Measurements from ENCODE around the gene SLC22A1. TPM values are rescaled to one million over a fixed set of nuclear protein-coding genes. Genes with fewer than 3 reads are reported as not detected.
"Not testable (repeated sequence)": the region's sequence is repeated elsewhere in the genome, so short reads cannot be mapped to it uniquely, and the experiment has no call there.

SLC22A1 gene
- total RNA-seq, 1 donor from 2014 or later, result 1.2 TPM

DNA sequence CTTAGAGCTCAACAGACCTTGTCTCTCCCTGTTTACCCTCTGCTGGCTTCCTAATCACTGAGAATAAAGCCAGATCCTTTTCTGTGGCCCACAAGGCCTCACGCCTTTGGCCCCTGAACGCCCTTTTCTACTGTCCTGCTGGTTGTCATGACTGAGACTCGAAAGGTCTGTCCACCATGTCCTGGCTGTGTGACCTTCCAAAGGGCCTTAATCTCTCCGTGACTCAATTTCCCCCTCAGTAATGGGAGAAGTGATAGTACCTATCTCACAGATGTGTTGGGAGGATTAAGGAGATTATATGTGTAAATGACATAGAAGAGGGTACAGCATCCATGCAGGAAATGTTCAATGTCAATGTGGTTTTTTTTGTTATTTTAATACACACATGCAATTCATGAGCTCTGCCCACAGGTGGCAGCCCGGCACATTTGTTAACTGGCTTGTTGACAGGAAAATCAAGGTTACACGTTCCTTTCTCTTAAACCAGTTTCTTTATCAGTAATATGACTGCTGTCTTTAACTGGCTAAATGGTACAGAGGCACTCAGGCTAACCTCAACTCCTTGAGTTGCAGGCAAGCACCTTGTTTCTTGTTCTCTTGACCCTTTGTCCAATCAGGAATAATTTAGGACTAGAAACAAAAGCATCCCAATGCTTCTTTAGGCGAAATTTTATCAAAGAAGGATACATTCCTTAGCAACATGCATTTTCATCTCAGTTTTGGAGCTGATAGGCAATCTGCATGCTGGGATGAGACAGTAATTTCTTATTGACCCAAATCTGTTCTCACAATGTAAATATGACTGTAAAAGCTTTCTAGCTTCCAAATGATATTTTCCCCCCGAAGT lies 16.6 kb downstream of the SLC22A1 start:
- peak; percentile 70 for DNase-seq (ENCODE audit: low spot score)

DNA sequence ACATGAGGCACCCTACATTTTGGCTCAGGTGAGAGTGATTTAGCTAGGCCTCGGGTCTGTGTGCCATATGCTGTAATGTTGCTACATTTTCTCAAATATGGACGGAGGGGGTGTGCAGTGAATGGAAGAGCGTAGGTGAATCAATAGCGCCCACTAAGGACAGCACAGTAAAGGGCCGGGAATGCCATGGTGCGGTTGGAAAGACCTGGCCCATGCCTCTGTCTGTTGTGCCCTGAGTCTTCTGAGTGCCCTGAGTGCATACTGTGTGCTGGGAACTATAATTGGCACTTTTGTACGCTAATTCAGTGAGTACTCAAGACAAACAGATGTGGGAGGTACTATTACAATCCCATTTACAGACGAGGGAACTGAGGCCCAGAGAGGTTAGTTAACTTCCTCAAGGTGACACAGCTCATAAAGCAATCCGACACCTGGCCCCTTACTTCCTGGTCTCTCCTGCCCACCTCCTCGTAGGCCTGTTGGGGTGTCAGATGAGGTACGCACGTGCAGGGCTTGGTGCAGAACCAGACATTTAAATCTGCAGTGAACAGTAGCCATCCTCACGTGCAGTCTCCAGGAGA lies 17.3 kb downstream of the SLC22A1 start:
- no peak for DNase-seq (ENCODE audit: low spot score)

DNA sequence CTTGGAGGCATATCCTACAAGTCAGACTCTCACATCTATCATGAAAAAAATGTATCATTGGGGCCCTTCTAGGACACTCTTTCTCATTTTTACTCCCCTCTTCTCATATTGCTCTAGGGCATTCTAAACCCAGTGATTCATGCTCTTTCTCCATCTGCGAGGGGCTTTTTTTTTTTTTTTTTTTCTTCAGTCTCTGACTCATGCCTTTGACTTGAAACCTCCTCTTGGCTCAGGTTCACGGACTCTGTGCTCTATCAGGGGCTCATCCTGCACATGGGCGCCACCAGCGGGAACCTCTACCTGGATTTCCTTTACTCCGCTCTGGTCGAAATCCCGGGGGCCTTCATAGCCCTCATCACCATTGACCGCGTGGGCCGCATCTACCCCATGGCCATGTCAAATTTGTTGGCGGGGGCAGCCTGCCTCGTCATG lies 17.8 kb downstream of the SLC22A1 start:
- DNase-seq (ENCODE audit: low spot score), result no peak

DNA sequence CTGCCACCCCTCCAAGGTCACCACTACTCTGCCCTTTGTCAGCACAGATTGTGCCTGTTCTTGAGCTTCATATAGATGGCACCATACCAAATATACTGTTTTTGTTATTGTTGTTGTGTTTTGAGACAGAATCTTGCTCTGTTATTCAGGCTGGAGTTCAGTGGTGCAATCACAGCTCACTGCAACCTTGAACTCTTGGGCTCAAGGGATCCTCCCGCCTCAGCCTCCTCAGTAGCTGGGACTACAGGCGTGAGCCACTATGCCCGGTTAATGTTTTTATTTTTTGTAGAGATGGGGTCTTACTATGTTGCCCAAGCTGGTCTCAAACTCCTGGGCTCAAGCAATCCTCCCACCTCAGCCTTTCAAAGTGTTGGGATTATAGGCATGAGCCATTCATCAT lies 18.9 kb downstream of the SLC22A1 start:
- DNase-seq (ENCODE audit: low spot score), result not testable (repeated sequence)

DNA sequence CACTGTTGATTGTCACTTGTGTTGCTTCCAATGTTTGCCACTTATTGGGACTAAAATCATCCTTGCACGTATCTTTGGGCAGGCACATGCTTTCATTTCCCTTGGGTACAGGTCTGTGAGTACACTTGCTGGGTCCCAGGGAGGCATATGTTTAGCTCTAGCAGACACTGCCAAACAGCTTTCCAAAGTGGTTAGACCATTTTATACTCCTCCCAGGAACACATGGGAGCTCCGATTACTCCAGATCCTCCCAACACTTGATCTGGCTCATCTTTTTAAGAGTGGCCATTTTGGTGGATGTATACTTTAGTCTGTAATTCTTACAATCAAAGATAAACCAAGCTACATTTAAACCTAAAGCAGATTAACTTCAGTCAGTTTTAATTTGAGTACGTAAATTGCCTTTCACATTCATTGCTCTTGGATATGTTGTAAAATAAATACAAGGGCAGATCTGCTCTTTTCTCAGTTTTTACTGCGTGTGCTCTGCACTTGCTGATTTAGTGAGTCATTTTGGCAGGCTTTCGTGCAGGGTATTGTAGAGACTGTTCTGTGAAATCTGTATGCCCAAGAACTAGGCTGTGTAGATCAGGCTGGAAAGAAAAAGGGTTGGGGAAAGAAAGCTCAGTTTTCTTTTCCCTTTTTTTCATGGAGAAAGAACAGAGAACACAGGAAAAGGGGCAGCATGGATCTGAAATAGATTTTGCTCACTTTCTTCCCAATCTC lies 19.5 kb downstream of the SLC22A1 start:
- no peak for DNase-seq (ENCODE audit: low spot score)

DNA sequence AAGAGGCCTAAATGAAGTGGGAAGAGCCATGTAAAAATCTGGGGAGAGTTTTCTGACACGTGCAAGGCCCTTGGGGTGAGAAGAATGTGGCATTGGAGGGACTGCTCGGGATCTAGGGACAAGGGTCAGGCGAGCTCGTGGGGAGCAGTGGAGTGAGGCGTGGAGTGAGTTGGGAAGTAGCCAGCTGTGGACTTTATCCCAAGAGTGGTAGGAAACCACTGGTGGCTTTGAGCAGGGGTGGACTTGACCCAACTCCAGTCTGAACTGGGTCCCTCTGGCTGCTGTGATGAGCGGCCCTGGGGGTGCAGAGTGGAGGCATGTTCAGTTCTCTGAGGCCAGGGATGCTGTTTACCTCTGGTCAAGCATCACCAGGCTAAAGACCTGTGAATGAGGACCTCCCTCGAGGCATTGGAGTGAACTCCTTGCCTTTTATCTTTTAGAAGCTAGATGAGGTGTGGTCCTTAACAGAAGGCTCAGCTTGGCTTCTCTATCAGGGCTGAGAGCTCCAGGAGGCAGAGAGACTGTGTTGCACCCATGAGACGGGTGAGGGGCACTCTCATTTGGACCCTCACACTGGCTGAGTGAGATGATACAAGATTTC lies 20.6 kb downstream of the SLC22A1 start:
- DNase-seq (ENCODE audit: low spot score), result no peak

DNA sequence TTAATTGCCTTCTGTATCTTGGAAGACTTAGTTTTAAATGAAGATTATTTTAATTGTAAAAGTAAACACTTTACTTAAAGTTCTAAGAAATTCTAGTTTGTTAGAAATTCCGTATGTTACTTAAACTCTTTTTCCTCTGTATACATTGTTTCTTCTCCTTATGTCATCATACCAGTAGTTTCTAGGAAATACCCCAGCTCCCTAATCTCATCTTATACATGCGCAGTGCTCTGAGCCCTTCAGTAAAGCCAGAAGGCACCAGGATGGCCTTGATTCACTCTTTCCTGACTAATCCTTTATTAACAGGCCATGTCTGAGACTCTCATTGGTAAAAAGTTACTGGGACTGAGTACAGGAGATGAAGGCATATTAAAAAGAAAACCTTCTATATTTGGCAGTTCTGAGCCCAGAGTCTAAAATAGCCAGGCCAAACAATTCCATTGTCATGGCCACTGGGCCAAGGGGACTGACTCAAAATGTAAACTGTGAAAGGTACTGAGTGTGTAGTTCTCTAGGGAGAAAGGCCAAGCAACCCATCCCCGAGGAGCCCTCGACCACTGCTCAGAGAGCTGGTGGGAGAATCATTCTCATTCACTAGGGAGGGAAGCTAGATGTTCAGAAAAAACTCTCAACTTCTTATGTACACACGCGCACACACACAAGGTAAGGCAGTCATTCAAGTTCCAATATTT lies 25.0 kb downstream of the SLC22A1 start:
- DNase-seq (ENCODE audit: low spot score), result no peak

DNA sequence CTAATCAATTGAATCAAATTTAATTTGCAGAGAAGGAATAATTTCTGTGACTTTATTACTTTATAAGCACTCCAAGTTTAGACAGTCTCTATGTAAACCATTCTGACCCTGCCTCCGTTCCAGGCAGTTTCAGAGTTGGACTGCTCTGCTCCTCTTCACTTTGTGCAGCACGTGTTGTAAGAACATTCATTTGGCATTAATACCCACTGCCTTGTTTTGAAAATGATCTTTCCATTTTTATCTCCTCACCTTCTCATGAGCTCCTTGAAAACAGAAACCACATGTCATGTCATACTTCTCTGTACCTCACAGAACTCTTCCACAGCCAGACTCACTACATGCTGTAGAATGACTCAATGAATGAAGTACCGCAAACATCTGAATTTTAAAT lies 25.5 kb downstream of the SLC22A1 start:
- no peak for DNase-seq (ENCODE audit: low spot score)

DNA sequence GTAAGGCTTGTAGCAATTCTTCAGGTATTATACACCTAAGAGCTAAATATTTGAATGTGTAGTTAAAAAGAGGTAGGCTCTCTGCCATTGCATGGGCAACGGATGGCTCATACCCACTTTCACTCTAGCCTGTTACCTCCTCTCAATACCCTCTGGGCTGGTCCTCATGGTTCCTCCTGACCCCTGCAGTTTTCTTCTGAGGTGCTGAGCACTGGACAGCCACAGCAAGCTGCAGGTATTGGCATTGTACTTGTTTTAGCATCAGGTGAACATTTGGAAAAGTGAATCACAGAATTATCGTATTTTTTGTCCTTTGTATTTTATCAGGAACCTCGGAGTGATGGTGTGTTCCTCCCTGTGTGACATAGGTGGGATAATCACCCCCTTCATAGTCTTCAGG lies 32.9 kb downstream of the SLC22A1 start:
- DNase-seq (ENCODE audit: low spot score), result no peak

DNA sequence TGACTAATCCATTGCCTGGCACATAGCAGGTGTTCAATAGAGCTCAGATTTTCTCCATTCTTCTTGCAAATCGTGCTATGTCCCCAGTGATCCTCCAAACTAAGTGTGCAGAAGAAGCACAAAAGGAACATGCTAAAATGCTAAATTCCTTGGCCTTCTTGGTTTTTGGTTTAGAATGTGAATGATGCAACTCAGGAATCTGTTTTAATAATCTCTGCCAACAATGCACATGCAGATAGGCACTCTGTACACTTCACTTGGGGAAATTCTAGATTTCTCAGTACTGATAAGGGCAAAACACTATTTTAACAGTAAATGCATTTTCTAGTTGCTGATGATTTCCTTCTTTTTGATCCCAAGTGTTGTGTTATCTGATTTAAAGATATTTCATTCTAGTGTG lies 35.2 kb downstream of the SLC22A1 start:
- DNase-seq (ENCODE audit: low spot score), result no peak

DNA sequence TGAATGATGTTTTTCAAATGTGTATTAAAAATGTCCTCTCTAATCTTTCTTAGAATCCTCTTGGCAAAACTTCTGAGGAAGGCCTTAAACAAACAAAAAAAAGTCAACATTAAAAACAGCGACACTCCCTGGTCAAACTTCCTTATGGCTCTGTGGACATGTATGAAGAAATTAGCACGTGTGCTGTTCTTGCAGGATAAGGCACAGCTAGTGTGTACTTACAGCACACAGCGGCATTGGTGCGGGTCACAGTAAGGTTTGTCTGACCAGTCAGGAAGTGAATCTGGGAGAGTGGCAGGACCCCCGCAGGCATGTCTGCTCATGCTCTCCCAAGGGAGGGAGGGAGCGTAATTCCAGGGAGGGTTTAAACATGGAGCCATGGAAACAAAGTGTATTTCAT lies 38.8 kb downstream of the SLC22A1 start:
- DNase-seq (ENCODE audit: low spot score), result peak; percentile 61

DNA sequence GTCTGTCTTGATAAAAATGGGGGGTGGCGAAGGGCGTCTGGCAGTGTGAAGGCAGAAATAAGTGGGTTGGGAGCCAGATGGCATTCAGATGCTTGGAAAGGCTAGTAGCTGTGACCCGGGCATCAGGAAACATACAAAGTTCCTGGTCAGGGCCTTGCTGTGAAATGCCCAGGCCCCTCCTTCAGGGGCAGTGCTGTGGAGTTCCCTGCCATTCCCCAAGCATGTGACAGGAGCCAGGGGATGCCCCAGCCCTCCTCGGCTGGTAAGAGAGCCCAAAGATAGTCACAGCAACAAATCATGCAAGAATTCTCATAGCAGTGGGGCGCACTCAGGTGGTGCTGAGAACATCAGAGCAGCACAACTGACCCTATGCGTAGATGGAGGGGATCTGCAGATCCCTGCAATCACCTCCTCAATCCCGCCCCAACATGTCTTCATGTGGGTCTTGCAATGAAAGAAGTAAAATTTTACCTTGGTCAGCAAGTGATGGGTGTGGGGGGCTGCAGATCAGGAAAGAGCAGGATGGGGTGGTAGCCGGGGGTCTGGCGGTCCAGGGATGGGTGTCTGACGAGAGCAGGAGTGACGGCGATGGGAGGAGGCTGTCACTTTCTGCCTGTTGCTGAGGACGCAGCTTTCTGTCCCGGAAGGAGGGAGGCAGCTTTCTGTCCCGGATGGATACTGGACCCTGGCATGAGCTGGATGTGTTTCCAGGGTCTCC lies 39.5 kb downstream of the SLC22A1 start:
- no peak for DNase-seq (ENCODE audit: low spot score)

DNA sequence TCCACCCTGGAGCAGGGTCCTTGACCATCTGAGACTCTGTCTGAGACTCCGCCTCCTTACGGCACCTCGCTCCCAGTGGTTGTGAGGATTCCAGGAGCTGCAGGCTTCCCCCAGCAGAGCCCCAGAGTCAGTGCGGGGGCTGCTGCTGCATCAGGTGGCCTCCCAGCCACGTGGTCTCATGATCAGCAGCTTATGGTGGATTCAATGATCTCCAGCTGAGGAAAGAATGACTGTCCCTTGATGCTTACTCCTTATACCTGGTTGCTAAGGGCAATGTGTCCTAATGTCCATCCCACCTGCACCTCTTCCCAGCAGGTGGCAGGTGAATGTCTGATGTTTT lies 40.0 kb downstream of the SLC22A1 start:
- no peak for DNase-seq (ENCODE audit: low spot score)

DNA sequence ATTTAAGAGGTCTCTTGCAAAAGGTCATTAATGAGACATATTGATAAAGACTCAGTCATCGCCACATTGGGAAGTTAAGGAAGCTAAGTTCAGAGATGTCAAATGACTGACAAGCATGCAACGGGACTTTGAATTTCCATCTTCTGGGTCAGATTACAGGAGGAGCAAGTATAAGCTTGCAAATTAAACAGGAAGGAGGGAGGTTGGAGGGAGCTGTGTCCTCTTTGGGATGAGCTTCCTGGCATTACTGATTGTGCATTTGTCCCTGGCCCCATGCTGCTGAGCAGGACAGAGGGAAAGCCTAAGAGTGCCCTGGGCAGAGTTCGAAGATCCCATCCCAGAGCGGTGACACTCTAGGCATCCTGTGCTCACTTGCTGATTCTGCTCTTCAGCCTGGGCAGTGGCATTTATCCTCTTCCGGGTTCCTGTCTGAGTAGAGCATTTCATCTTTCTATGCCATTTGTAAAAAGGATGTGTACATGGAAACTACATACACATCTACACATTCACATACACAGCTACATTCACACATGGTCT lies 40.5 kb downstream of the SLC22A1 start:
- DNase-seq (ENCODE audit: low spot score), result no peak

DNA sequence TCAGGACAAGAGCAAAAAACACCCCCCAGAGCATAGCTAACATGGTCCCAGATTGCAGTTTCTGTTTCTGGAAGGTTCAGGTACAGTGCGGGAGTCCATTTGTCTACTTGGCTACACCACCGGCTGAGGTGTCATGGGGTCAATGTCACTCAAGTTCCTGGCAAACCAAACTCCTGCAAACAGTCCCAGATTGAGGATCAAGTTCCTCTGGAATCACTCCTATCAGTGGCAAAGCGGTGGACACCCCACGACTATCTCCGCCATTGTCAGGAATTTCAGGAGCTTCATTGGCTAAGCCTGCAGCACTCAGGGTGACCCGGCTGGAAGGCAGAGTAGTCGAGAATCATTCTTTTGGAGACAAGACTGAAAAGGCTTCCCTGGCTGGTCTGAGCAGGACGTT lies 41.8 kb downstream of the SLC22A1 start:
- no peak for DNase-seq (ENCODE audit: low spot score)

DNA sequence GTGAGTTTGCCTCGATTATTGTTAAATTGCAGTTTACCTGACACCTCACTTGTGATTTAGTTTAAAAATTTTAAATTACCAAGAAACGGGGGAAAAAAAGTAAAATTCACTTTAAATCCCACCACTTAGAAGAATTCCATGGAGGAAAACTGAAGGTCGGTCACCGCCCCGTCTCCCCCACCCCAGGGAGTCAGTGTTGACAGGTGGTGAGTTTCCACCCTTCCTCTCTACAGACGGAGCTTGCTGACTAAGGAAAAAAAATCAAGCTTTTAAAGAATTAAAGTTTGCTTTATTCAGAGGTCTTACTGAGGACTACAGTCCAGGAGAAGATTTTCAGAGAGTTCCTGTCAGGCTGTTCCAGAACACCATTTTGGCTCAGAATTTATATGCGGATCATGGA lies 42.3 kb downstream of the SLC22A1 start:
- DNase-seq (ENCODE audit: low spot score), result no peak

DNA sequence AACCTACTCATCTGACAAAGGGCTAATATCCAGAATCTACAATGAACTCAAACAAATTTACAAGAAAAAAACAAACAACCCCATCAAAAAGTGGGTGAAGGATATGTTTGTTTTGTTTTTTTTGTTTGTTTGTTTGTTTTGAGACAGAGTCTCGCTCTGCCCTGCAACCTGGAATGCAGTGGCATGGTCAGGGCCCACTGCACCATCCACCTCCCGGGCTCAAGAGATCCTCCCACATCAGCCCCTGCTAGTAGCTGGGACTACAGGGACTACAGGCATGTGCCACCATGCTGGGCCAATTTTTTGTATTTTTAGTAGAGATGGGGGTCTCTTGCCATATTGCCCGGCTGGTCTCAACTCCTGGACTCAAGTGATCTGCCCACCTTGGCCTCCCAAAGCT lies 44.3 kb downstream of the SLC22A1 start:
- DNase-seq (ENCODE audit: low spot score), result not testable (repeated sequence)

DNA sequence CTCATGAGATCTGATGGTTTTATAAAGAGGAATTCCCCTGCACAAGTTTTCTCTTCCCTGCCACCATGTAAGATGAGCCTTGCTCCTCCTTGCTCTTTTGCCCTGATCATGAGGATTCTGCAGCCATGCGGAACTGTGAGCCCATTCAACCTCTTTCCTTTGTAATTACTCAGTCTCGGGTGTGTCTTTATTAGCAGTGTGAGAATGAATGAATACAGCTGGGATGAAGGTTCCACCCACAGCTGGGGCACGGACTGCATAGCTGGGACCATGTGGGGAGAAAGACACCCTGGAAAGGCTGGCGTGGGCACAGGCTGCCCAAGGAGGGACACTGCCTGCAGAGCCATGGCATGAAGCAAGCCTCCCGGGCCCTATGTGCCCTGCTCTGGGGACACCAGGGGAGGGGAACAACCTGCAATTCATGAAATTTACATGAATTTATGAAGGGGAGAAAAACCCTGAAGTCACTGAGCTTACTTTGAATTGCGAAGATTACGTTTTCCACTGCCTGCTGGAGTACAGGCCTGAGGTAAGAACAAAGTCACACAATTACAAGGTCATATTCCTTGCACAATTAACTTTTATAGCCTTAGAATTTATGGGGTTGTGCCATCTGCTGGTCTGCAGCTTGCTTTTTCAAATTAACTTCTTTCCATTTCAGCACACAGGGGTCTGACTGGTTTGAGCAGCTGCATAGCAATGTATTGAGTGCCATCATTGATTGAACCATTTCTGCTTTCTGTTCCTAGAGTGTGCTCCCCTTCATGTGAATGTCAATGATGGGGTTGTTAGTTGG lies 46.2 kb downstream of the SLC22A1 start:
- no peak for DNase-seq (ENCODE audit: low spot score)

DNA sequence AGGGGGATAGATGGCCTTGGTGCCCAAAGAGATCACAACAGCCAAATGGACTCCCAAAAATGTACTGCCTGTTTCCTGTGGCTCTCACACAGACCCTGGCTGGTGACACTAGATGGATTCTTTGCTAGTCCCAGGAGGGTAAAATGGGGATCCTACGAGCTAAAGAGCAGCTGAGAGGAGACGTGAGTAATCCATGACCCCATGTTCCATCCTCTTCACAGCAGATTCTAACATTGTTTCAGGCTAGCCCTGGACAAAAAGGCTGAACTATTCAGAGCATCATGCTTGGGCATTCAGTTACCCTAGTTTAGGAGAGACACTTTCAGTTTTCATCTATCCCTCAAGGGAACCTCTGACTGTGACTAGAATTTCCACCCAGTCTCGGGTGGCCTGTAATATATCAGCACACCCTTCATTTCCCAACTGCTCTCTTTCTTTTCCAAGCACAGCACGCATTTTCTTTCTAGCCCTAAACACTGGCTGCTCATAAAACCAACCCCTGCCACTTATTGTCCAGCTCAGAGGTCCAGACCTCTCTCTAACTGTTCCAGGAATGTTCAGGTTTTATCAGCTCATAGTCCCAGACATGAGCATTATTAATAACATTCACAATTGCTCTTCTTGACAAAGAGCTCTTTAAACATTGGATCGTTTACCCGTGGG lies 48.5 kb downstream of the SLC22A1 start:
- DNase-seq (ENCODE audit: low spot score), result no peak

DNA sequence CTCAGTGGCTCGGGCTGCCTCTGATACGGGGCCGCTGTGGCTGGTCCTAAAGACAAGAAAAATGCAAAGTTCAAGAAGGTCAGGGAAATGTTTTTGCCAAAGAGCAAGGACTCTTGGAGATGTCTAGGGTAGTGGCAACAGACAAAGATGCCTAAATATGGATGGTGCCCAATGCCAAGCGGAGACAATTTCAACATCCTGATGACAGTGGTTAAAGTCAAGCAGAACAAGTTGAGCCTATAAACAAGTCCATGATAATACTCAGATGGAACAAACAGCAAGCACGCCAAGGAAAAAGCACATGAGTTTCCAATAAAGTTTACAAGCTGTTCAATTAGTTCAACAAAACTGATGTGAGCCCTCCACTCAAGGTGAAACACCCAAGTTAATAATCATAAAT lies 51.1 kb downstream of the SLC22A1 start:
- DNase-seq (ENCODE audit: low spot score), result no peak

All from ureter (tissue), 1 donor.